Activated CD4-positive, alpha-beta T cell treated with anti-CD3 and anti-CD28 coated beads for 4 hours (primary cell): ENCODE measurements around the gene BTN2A1.
"Not testable (repeated sequence)": the region's sequence is repeated elsewhere in the genome, so short reads cannot be mapped to it uniquely, and the experiment has no call there.

Source experiments
- DNase-seq, 2 donors: peaks; one replicate each; pipeline ENCODE4 v3.0.0-alpha.2; 2020

BTN2A1 gene

DNA sequence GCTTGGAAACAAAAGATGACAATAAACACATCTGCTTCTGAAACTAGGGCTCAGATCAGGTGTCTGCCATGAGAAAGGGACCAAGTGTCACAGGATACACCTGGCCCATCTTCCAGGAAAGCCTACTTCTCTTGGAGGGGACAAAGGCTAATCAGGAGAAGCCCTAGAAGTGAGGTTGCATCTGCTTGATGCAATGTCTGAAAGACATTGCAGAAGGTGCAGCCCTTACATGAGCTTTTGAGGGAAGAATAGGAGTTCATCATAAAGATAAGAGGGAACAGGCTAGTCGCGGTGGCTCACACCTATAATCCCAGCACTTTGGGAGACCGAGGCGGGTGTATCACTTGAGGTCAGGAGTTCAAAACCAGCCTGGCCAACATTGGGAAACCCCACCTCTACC is 39.9 kb downstream of the BTN2A1 start:
- no peak for DNase-seq

DNA sequence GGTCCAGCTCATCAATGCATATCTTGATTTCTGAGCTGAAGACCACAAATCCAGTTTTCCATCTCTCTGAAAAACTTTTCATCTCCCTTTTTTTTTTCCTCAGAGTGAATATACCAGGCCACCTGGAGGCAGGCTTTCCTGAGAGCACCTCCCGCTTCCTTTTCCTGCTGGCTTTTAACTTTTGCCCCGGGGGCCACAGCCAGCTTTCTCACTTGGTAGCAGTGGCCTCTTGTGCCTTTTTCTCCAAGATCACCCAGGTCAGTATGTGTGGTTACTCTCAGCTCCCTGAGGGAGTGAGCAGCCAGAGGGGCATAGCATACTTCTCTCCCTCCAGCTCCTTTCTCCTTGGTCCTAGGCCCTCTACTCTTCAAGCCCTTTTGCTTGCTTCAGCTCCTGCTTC is 42.3 kb downstream of the BTN2A1 start, which contains the start of gene BTN1A1:
TSS of gene BTN1A1 (plus strand) at position 202 of the 400 bp plus-strand sequence. CDS start 984 bp downstream, outside the sequence.
- DNase-seq: no peak

DNA sequence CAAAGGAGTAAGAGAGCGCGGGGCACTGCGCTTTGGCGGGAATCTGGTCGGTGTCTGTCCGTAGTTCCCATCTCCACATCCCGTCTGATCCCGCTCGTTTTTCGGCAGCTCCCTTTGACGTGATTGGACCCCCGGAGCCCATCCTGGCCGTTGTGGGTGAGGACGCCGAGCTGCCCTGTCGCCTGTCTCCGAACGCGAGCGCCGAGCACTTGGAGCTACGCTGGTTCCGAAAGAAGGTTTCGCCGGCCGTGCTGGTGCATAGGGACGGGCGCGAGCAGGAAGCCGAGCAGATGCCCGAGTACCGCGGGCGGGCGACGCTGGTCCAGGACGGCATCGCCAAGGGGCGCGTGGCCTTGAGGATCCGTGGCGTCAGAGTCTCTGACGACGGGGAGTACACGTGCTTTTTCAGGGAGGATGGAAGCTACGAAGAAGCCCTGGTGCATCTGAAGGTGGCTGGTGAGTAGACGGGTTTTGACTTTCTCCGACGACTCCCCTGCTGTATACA is 43.8 kb downstream of the BTN2A1 start:
- DNase-seq: peak; percentile 26 to 27

DNA sequence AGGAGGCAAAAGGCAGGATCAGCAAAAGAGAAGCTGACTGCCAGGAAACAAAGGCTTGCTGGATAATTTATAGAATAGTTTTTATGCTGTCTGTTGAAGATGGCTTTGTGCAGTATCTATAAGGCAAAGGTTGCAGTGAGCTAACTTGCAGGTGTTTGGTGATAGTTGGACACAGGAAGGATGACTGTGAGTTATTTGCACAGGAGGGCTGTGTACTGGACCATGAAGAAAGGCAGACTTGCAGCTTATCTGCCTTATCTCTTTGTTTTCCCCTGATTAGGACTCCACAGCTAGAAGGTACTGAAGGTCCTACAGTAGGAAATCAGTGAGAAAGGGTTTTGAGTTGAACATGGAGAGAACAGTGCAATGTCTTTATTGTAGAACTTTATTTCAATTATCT is 44.4 kb downstream of the BTN2A1 start:
- no peak for DNase-seq

DNA sequence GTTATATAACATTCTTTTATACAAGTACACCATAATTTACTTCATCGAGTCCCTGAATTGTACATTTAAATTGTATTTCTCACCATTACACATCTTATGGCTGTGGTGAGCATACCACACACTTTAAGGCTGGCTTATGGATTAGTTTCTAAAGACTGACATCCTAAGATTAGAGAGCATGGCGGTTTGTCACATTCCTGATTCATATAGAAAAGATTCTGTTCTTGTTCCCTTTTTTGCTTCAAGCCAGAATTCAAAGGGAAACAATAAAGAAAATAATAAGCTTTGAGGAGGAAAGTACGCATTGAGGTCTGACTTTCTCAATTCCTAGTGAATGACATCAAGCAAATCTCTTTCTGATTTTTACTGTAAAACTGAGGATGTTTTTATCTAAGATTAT is 44.9 kb downstream of the BTN2A1 start:
- no peak for DNase-seq

DNA sequence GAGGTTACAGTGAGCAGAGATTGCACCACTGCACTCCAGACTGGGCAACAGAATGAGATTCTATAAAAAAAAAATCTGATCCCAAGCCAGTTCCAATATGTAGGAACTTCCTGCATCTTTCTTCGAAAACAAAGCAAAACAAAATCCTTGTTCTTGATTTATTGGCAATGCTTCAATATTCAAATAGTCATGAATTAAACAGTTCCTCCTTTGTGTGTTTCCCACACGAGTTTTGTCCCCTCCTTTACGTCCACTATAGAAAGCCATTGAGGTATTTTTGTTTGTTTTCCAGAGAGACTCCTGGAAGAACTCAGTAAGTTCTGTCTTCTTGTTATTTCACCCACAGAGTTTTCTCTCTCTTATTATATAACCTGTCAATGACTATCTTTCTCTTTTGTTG is 49.9 kb downstream of the BTN2A1 start:
- DNase-seq: no peak

DNA sequence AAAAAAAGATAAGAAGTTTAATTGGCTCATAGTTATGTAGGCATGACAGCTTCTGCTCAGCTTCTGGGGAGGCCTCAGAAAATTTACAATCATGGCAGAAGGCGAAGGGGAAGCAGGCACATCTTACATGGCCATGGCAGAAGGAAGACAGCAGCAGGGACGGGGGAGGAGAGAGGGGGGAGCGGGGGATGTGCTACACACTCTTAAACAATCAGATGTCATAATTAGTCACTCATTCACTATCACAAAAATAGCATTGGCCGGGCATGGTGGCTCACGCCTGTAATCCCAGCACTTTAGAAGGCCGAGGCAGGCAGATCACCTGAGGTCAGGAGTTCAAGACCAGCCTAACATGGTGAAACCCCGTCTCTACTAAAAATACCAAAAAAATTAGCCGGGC is 53.3 kb downstream of the BTN2A1 start:
- DNase-seq: not testable (repeated sequence)

DNA sequence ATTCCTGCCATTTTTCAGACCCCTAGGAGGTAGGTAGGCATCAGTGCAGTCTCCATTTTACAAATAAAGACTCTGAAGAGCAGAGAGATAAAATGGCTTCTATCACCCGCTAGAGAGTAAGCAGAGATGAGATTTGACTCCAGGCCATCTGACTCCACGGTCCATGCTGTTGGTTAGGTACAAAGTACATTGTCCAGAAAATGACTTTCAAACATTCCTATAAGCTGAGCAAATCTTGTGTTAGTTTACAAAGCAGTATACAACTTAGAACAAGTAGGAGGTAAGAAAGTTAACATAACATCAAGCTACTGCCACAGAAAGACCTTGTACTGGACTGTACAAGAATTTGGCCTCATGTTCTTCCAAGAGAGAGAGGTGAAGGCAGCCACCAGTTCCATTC is 57.2 kb downstream of the BTN2A1 start:
- DNase-seq: no peak

DNA sequence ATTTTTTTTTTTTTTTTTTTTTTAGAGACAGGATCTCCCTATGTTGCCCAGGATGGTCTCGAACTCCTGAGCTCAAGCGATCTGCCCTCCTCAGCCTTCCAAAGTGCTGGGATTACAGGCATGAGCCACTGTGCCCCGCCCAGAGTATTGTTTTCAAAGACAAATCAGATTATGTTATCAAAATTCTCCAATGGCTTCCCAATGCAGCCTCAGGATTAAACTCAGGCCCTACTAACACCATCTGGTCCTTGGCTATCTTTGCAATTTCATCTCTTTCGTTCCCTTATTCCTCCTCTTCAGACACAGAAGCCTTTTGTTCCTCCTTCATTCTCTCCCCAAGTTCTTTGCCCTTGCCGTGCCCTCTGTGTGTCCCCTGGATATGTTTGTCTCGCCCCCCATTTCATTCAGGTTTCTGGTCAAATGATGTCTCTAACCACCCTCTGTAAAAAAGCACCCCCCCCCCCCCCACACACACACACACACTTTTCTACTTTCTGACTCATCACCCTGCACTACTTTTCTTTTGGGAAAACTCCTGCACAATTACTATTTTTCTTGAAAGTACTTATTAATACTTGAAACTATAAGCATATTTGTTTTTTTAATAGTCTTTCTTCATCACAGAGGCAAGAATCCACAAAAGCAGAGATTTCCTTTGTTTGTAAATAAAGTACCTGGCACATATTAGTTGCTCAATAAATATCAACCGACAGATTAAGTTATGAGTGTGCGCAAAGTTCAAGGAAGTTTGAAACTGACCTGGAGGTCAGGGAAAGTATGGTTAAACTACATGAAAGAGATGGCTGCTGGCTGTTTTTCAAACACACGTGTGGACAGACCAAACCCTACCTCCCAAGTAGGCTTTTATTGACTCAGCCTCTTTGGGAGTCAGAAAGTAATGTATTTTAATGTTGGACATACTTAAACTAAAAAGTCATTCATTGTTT is 59.0 kb downstream of the BTN2A1 start:
- DNase-seq: no peak
